Loucy (cell line): ENCODE data around the gene IGDCC3.

ENCODE experiments used
- CTCF ChIP-seq: fragments of 200-600 bp; sonication (generic); conservative IDR thresholded peaks from 2 replicates; pipeline ENCODE4 v1.5.1; 2014; ENCODE audit warnings: mild to moderate bottlenecking, antibody characterized with exemption, low read length
- EZH2phosphoT487 ChIP-seq: fragments of 200-600 bp; IDR thresholded peaks from 2 replicates; pipeline ENCODE4 v1.6.1; 2018; ENCODE audit warnings: antibody characterized with exemption, mild to moderate bottlenecking, moderate library complexity, borderline replicate concordance

- no peak for TF ChIP-seq CTCF
- no peak for TF ChIP-seq EZH2phosphoT487
Measured at GRCh38 chr15:65329984-65330735, 47.6 kb downstream of the IGDCC3 start.
